Sigmoid colon (tissue), 4 donors: ENCODE results near the gene RHBDL1.

Experiments used
- POLR2A ChIP-seq, 2 donors: fragments of 450-650 bp; IDR thresholded peaks; one replicate each; pipeline ENCODE4 v1.6.1; 2016; ENCODE audit warnings: antibody characterized with exemption in 2 of 2, mild to moderate bottlenecking in 2 of 2, moderate library complexity in 2 of 2
- POLR2AphosphoS5 ChIP-seq, 4 donors: sonication (generic); formaldehyde crosslinking; IDR thresholded peaks; one replicate each; pipeline ENCODE4 v1.6.1; 2017; ENCODE audit warnings: antibody characterized with exemption in 4 of 4
- TF ChIP-seq, protein P1 (sequence below), 4 experiments: fragments of 450-650 bp in 3 of 4; fragments of 200-600 bp in 1 of 4; IDR thresholded peaks; one replicate each; pipeline ENCODE4 v1.5.1; 2016 to 2019; ENCODE audit warnings: antibody characterized with exemption in 4 of 4, mild to moderate bottlenecking in 3 of 4, moderate library complexity in 2 of 4

DNA sequence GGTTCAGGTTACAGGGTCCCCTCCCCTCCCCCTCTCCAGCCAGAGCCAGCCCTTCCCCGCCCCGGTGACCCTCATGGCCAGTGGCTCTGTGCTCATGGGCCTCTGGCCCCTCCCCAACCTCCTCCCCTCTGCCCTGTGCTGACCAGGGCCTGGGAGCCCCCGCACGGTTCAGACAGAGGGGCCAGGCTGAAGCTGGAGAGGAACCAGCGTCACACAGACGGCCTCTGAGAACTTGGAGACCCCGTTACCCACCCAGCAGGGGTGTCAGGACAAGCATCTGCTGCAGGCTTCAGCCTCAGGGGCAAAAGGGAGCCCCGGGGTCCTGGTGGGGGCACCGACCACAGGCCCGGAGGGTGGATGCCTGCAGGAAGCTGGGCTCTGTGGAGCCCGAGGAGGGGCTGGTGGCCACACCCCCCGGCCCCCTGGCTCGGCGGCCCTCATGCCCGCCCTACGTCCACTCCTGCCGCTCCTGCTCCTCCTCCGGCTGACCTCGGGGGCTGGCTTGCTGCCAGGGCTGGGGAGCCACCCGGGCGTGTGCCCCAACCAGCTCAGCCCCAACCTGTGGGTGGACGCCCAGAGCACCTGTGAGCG lies 44.6 kb upstream of the RHBDL1 start, which contains the start of gene WFIKKN1:
- no peak for TF ChIP-seq POLR2A (IDR thresholded peaks at IDR 0.05)
- TF ChIP-seq, protein P1, sequence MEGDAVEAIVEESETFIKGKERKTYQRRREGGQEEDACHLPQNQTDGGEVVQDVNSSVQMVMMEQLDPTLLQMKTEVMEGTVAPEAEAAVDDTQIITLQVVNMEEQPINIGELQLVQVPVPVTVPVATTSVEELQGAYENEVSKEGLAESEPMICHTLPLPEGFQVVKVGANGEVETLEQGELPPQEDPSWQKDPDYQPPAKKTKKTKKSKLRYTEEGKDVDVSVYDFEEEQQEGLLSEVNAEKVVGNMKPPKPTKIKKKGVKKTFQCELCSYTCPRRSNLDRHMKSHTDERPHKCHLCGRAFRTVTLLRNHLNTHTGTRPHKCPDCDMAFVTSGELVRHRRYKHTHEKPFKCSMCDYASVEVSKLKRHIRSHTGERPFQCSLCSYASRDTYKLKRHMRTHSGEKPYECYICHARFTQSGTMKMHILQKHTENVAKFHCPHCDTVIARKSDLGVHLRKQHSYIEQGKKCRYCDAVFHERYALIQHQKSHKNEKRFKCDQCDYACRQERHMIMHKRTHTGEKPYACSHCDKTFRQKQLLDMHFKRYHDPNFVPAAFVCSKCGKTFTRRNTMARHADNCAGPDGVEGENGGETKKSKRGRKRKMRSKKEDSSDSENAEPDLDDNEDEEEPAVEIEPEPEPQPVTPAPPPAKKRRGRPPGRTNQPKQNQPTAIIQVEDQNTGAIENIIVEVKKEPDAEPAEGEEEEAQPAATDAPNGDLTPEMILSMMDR (IDR thresholded peaks at IDR 0.05) = no peak
- no peak for TF ChIP-seq POLR2AphosphoS5 (IDR thresholded peaks at IDR 0.05)
